ENCODE results near the gene FOSL2.

Gene FOSL2
- total RNA-seq: 37.2 to 818 (median 166) reads per million in 9 experiments

DNA sequence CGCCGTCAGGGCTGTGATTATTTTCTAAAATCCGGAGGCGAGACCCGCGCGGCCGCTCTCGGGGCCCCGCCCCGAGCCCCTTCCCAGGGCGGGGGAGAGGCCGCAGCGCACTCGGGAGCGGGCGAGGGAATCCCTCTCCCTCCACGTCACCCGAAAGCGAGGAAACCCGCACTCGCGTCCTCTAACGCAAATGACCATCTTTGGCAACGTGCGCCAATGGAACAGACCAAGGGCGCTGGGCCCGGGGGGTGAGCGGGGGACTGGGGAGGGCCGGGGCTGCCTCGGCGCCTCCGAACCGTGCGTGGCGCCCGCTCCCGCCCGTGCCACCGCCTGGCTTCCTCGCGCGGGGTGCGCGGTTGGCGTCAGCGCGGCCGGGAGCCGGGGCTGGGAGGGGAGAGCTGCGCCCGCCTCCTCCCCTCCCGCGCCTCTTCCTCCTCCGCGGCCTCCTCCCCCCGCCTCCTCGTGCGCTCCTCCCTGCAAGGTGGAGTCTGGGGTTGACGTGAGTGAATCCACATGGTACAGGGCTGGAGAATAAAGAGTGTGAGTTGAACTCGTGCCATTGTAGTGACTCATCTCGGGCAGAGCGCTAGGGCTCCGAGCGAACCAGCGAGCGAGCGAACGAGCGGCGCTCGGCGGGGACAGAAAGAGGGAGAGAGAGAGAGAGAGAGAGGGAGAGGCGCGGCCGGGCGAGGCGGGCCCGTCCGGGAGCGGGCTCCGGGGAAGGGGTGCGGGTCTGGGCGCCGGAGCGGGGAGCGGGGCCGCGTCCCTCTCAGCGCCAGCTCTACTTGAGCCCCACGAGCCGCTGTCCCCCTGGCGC lies at the start of gene FOSL2:
Gene FOSL2 (plus strand): TSS at position 562 of the 817 bp plus-strand sequence. CDS start 863 bp downstream, outside the sequence.
- ATAC-seq (replicated peaks): peak; percentile 65
- Mint-ChIP-seq H3K4me1 (ENCODE audit: low read depth in 2 of 2) (peaks cover 12 to 19% of the 10 kb centered on the region in 2 donors), H3K27me3 (no peaks in the 10 kb centered on the region), H3K9me3 (no peaks in the 10 kb centered on the region), H3K27ac (peak within 1 kb of the TSS in 1 of 2 donors; percentile 95), H3K36me3 (ENCODE audit: insufficient read depth) (peaks cover 21% of the 10 kb centered on the region), H3K4me3 (peak within 1 kb of the TSS; percentile 83 to 85)
- DNase-seq: peak; percentile 93 to 94 (median 93)

DNA sequence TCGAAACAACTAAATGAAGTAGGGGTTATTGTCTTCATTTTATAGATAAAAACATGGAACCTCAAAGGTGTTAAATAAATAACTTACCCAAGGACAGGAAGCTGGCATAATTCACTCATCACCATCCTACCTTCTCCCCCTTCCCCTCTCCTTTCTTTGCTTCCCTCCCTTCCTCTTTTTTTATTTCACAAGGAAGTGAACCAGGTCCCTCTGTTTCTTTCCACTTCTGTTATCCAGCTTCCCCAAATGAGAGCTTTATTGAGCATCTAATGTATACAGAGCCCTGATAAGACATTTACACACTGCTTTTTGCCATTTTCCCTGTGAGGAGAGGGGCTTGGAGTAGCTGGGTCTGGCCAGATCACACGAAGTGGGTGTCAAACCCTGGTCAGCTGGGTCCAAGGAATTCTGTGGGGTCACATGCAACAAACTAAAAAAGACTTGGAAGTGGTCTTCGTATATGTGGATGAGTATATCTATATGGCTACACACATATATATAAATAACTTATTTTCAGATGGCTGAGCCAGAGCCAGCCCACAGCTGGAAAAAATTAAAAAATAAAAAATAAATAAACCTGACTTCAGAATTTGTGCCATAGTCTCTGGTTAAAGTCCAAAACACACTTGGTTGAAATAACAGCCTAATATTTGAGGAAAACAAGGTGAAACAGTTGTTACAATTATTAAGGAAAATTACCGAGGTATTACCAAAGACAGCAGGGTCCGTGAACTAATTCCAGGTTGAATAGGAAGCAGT lies 49.3 kb upstream of the FOSL2 start:
- no peaks in the 10 kb centered on the region for H3K9me3 Mint-ChIP-seq
- no peak for ATAC-seq (replicated peaks)
- no peak overlapping the region for H3K4me3 Mint-ChIP-seq
- H3K27me3 Mint-ChIP-seq: no peaks in the 10 kb centered on the region
- DNase-seq: no peak
- H3K4me1 Mint-ChIP-seq (ENCODE audit: low read depth in 2 of 2): peaks cover 18 to 24% of the 10 kb centered on the region in 2 donors
- peak overlapping the region; percentile 9 to 85 for H3K27ac Mint-ChIP-seq
- peaks cover 8% of the 10 kb centered on the region for H3K36me3 Mint-ChIP-seq (ENCODE audit: insufficient read depth)

DNA sequence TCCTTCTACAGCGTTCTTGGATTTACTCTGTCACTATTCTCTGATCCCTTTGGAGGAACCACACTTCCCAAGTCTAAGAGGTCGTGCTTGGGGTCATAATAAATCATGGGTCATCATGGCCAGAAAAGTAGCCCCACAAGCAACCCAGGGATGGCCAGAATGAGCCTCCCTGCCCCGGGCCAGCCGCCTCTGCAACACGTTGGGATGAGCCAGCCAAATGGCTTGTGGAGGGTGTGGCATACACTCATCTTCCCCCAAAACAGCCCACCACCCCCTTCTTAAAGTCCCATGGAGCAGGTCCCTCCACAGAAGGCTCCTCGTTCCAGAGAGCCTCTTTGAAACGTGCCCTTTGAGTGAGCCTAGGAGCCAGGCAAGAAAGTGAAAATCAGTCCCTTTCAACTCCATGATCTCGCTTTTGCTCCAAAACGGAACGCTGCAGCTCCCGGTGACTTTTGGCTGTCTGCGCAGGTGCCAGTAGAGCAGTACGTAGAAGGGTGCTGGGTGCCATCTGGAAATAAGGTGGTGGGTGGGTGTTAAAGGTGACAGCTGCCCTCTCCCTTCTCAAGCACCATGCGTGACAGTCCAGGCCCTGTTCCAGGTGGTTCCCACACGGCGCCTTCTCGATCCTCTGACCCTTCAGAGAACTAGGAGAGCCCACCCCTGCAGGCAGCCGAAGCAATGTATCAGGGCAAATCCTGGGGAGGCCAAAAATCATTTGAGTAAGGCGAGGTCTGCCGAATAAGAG lies 48.5 kb upstream of the FOSL2 start:
- H3K36me3 Mint-ChIP-seq (ENCODE audit: insufficient read depth): peaks cover 10% of the 10 kb centered on the region
- peak overlapping the region; percentile 85 for H3K27ac Mint-ChIP-seq
- H3K4me3 Mint-ChIP-seq: no peak overlapping the region
- ATAC-seq (replicated peaks) (no peak), DNase-seq (no peak)
- H3K27me3 Mint-ChIP-seq: no peaks in the 10 kb centered on the region
- no peaks in the 10 kb centered on the region for H3K9me3 Mint-ChIP-seq
- H3K4me1 Mint-ChIP-seq (ENCODE audit: low read depth in 2 of 2): peaks cover 26% of the 10 kb centered on the region in 2 donors

DNA sequence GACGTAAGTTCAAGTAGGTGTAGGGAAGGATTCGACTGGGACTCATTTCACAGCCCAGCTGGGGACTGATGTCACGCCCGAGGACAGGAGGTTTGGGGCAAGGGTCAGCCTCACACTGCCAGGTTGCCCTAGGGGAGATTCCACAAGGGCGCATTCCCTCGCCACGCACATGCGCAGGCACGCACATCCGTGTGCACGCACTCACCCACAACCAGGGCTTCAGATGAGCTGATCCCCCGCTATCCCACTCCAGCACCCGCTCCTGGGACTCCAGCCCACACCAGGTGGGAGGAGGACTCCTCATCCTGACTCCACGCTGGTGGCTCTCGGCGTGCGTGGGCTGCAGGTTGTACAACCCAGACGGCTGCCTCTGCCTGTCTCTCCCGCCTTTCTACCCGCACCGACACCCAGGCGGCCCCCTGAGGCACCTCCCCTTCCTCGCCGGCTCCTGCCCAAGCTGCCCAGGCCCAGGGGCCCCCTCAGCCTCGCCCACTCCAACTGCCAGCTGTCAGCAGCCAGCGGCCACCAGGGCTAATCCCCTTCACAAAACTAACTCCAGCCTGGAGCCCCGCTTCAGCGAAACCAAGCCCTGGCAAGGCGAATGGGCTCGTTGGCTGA lies 47.8 kb upstream of the FOSL2 start:
- Mint-ChIP-seq H3K4me1 (ENCODE audit: low read depth in 2 of 2) (peaks cover 29 to 32% of the 10 kb centered on the region in 2 donors), H3K27me3 (no peaks in the 10 kb centered on the region), H3K36me3 (ENCODE audit: insufficient read depth) (peaks cover 12% of the 10 kb centered on the region), H3K9me3 (no peaks in the 10 kb centered on the region), H3K27ac (peak overlapping the region in 1 of 2 donors; percentile 85), H3K4me3 (no peak overlapping the region)
- DNase-seq (no peak), ATAC-seq (replicated peaks) (no peak)

DNA sequence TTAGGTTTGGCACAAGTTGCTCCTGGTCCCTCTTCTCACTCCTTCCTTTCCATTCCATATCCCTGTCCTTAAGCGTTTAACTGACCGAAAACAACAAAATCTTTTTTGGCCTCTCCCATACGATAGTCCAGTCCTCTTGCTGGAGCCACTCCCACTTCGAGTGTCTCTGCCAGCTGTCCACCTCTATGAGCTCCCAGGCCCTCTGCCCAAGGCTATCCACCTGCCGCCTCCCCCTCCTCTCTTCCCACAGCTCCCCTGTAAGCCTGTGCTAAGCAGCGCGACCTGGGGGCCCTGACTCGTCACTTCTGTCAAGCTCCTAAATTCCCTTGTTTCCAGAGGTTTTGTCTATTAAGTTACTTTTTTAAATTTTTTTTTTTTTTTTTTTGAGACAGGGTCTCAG lies 47.0 kb upstream of the FOSL2 start:
- Mint-ChIP-seq H3K36me3 (ENCODE audit: insufficient read depth) (peaks cover 14% of the 10 kb centered on the region), H3K9me3 (no peaks in the 10 kb centered on the region), H3K27me3 (no peaks in the 10 kb centered on the region), H3K4me3 (no peak overlapping the region), H3K27ac (no peak overlapping the region), H3K4me1 (ENCODE audit: low read depth in 2 of 2) (peaks cover 29 to 35% of the 10 kb centered on the region in 2 donors)
- ATAC-seq (replicated peaks) (no peak), DNase-seq (no peak)

DNA sequence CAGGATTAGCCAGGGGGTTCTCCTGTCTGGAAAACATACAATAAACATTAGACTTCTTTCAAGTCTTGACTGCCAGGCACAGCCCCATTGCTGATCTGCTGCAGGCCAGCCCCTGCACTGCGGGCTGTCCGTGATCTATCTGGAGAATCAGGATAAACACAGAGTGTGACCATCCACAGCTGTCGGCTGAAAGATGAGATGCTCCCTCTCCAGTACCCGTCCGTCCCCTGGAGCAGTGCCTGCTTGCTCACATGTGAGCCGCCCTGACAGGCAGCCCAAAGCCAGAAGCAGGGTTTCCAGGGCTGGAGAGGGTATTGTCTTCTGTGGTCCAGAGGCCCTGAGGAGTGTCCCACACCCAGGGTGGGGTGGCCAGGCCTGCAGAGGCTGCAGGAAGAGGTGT lies 46.1 kb upstream of the FOSL2 start:
- Mint-ChIP-seq H3K9me3 (no peaks in the 10 kb centered on the region), H3K27ac (peak overlapping the region; percentile 28 to 93), H3K4me3 (peak overlapping the region; percentile 8 to 76), H3K27me3 (no peaks in the 10 kb centered on the region), H3K4me1 (ENCODE audit: low read depth in 2 of 2) (peaks cover 29 to 34% of the 10 kb centered on the region in 2 donors), H3K36me3 (ENCODE audit: insufficient read depth) (peaks cover 14% of the 10 kb centered on the region)
- DNase-seq (no peak), ATAC-seq (replicated peaks) (no peak)

DNA sequence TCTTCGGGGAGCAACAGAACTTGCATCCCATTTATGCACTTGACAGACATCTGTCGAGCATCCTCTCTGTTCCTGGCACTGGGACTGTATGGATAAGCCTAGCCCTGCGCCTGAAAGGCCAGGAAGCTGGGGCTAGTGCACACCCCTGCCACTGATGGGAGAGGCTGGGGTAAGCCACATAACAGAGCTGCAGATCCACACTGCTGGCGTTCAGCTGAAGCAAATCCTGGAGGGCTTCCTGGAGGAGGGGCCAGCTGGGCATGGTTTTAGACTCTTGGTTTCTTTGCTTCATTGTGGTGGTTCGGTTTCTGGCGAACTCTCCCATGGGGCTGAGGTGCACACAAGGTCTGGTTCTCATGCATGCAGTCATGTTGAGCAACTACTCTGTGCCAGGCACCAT lies 45.5 kb upstream of the FOSL2 start:
- peak overlapping the region; percentile 72 to 76 for H3K4me3 Mint-ChIP-seq
- DNase-seq (no peak), ATAC-seq (replicated peaks) (no peak)
- H3K9me3 Mint-ChIP-seq: no peaks in the 10 kb centered on the region
- H3K27ac Mint-ChIP-seq: peak overlapping the region; percentile 91 to 93
- peaks cover 14% of the 10 kb centered on the region for H3K36me3 Mint-ChIP-seq (ENCODE audit: insufficient read depth)
- H3K27me3 Mint-ChIP-seq: no peaks in the 10 kb centered on the region
- peaks cover 29 to 34% of the 10 kb centered on the region in 2 donors for H3K4me1 Mint-ChIP-seq (ENCODE audit: low read depth in 2 of 2)

DNA sequence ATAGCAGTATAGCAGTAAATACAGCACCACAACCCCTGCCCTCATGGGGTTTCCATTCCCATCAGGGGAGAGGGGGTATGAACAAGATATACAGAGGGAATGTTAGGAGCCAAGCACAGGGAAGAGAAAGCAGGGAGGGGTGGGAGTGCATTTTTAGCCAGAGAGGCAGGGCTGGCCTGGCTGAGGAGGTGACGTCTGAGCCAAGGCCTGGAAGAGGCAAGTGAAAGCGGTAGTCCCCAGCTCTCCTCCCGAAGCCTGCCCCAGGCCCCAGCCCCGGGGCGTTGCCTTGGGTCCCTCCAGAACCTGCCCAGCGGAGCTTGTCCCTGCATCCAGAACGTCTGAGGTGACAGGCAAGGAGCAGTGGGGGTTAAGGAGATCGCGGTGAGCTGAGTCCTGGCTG lies 45.1 kb upstream of the FOSL2 start:
- no peak for DNase-seq
- H3K36me3 Mint-ChIP-seq (ENCODE audit: insufficient read depth): peaks cover 14% of the 10 kb centered on the region
- peak overlapping the region; percentile 91 to 93 for H3K27ac Mint-ChIP-seq
- no peaks in the 10 kb centered on the region for H3K9me3 Mint-ChIP-seq
- peak; percentile 5 for ATAC-seq (replicated peaks)
- H3K27me3 Mint-ChIP-seq: no peaks in the 10 kb centered on the region
- H3K4me3 Mint-ChIP-seq: peak overlapping the region; percentile 72 to 76
- peaks cover 29 to 35% of the 10 kb centered on the region in 2 donors for H3K4me1 Mint-ChIP-seq (ENCODE audit: low read depth in 2 of 2)

DNA sequence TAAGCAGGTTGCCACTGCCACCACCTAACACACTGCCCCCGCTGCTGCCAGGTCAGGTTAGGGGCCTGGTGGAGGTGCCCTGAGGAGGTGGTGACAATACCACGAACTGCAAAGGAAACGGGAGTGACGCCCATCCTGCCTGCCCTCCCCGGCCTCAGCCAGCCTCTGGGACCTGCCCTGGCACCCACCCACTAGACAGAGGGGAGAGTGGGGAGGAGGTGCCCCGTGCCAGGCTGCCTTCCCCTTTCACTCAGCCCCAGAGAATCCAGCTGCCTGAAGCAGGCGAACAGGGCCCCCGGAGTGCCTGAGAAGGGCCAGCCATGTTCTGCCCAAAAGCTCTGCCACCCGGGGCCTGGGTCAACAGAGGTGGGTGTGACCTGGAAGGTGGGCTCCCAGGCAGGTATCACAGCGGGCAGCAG lies 44.5 kb upstream of the FOSL2 start:
- Mint-ChIP-seq H3K4me1 (ENCODE audit: low read depth in 2 of 2) (peaks cover 29 to 37% of the 10 kb centered on the region in 2 donors), H3K4me3 (peak overlapping the region; percentile 72 to 76), H3K36me3 (ENCODE audit: insufficient read depth) (peaks cover 14% of the 10 kb centered on the region), H3K9me3 (no peaks in the 10 kb centered on the region), H3K27ac (peak overlapping the region; percentile 91 to 93), H3K27me3 (no peaks in the 10 kb centered on the region)
- DNase-seq (peak; percentile 67 to 84 (median 82)), ATAC-seq (replicated peaks) (peak; percentile 97)

DNA sequence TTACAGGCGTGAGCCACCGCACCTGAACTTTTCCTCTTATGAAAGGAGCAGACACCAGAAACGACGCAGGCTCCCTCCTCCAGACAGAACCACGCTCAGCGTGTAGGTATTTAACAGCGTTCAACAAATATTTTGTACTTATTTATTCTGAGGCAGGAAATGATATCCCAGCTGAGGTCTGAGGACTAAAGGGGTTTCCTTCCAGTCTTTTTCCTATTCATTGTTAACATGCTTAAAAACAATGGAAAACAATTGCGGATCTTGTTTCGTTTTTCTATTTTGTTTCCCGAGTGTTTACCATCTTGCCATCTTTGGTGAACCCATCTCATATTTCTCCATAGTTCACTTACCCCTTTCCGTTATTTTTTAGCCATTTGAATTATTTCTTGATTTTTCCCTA lies 43.7 kb upstream of the FOSL2 start:
- H3K9me3 Mint-ChIP-seq: no peaks in the 10 kb centered on the region
- no peaks in the 10 kb centered on the region for H3K27me3 Mint-ChIP-seq
- peak overlapping the region; percentile 91 to 93 for H3K27ac Mint-ChIP-seq
- no peak for ATAC-seq (replicated peaks)
- peaks cover 14% of the 10 kb centered on the region for H3K36me3 Mint-ChIP-seq (ENCODE audit: insufficient read depth)
- peaks cover 29 to 37% of the 10 kb centered on the region in 2 donors for H3K4me1 Mint-ChIP-seq (ENCODE audit: low read depth in 2 of 2)
- H3K4me3 Mint-ChIP-seq: peak overlapping the region; percentile 72 to 76
- DNase-seq: no peak

DNA sequence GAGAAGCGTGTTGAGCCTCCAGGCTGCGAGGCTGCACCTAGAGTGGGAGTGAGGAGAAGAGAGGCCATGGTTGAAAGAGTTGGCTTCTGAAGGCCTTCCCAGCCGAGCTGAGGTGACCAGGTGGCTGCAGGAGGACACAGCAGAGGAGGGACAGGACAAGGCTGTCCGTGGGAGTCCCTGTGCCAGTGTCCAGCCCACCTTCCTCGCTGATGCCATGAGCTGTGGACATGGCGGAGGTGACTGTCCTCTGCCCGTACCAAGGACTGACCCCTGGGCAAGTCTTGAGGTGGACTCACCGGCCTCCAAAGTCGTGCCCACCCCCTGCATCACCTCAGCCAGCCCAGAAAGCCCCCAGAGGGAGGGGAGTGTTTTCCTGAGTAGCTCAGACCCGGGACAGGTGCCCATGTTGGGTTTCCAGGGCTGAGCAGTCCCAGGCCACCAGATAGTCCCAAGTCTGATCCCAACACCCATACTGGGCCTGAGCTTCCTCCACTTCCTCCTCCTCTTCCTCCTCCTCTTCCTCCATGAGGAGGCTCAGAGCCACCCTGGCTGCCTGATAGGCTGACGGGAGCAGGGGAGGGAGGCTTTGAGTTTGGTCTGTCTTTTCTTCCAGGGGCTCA lies 43.0 kb upstream of the FOSL2 start:
- no peaks in the 10 kb centered on the region for H3K27me3 Mint-ChIP-seq
- no peaks in the 10 kb centered on the region for H3K9me3 Mint-ChIP-seq
- H3K27ac Mint-ChIP-seq: peak overlapping the region; percentile 91 to 93
- H3K36me3 Mint-ChIP-seq (ENCODE audit: insufficient read depth): peaks cover 14% of the 10 kb centered on the region
- H3K4me3 Mint-ChIP-seq: peak overlapping the region; percentile 72 to 76
- no peak for DNase-seq
- no peak for ATAC-seq (replicated peaks)
- peaks cover 29 to 37% of the 10 kb centered on the region in 2 donors for H3K4me1 Mint-ChIP-seq (ENCODE audit: low read depth in 2 of 2)

DNA sequence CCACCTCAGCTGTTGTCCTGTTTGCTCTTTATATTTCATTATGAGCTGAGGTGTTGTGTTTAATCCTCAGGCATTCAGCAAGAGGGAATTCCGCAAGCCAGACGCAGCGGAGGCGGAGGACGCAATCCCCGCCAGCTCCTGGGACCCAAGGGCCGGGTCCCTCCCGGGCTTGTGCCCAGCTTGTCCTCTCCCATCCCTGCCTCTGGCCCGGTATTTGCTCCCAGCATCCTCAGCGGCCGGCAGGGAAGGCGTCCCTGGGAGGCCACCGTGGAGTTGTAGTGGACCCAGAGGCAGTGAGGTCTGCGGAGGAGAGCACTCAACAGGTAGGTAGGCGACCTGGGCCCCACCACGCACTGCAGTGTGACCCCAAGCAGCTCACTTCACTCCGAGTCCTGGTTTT lies 42.5 kb upstream of the FOSL2 start:
- ATAC-seq (replicated peaks): no peak
- peaks cover 27 to 37% of the 10 kb centered on the region in 2 donors for H3K4me1 Mint-ChIP-seq (ENCODE audit: low read depth in 2 of 2)
- H3K27me3 Mint-ChIP-seq: no peaks in the 10 kb centered on the region
- no peaks in the 10 kb centered on the region for H3K9me3 Mint-ChIP-seq
- H3K4me3 Mint-ChIP-seq: peak overlapping the region in 1 of 2 donors; percentile 76
- H3K27ac Mint-ChIP-seq: peak overlapping the region in 1 of 2 donors; percentile 93
- H3K36me3 Mint-ChIP-seq (ENCODE audit: insufficient read depth): peaks cover 11% of the 10 kb centered on the region
- DNase-seq: no peak

Measured in effector memory CD8-positive, alpha-beta T cell (primary cell).